ENCODE results near the gene UBN2.
A peak's percentile ranks its signal among the peaks of the same experiment; 100 is the strongest.
"Not testable (repeated sequence)": the region's sequence is repeated elsewhere in the genome, so short reads cannot be mapped to it uniquely, and the experiment has no call there.

The UBN2 gene

DNA sequence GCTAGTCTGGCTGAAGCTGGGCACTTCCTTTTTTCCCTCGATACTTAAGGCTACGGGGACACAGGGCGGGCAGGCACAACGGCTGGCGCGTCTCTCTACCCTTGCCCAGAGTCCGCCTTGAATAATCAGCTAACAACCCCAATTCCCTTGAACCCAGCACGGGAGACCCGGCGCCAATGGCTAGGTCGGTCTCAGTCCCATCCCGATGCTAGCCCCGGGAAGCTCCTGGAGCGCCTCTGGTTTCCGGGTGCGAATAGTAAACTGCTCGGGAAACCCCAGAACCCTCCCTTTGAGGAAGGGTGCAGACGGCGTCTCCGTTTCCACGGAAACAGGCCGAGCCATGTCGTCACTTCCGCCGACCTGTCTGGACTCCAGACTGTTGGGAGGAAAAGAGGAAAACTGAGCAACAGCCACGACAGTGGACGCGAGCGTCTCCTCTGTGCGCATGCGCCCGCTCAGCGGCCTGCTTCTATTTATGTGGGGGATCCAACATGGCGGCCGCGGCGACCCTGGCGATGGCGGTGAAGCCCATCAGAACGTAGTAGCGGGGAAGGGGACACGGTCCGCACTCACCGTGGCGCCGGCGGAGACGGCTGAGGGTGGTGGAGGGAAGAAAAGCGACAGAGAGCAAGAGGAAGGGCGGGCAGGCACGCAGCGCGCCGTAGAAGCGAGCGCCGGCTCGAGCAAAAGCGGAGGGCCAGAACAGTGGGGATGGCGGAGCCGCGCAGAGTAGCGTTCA lies at the start of gene UBN2:
Gene UBN2 (plus strand): TSS at position 464 of the 739 bp plus-strand sequence. CDS start 248 bp downstream, at position 712.
- DNase-seq: peak; percentile 98

GRCh38 chr7:139181404-139181803 lies 49.6 kb upstream of the UBN2 start:
- no peak for DNase-seq

DNA sequence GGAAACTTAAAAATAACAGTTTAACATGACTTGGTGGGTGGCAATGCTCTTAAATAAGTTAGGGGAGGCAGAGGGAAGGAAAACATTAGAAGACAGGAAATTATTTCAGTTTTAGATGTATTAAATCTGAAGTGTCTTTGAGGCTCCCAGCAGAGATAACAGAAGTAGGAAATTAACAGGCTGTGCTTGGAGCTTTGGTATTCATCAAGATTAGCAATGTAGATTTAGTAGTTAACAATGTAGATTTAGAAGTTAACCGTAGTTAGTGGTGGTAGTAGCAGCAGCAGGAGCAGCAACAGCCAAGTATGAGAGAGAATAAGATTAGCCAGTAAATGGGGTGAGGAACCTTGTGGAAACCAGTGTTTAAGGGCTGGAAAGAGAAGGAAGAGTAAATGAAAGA lies 48.7 kb upstream of the UBN2 start:
- no peak for DNase-seq

DNA sequence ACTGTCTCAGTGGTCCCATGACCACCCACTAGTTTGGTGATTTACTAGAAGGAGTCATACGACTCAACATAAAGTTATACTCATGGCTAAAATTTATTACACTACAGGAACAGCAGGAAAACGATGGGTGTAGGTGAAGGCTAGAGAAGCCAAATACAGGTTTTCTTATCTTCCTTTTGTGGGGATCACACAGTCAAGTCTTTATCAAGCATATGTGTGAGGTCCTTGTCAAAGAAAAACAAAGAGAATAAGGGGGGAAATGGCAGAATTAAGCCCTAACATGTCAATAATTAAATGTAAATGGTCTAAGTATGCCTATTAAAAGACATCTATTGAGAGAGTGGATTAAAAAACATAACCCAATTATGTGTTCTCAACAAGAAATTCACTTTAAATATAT lies 47.8 kb upstream of the UBN2 start:
- no peak for DNase-seq

DNA sequence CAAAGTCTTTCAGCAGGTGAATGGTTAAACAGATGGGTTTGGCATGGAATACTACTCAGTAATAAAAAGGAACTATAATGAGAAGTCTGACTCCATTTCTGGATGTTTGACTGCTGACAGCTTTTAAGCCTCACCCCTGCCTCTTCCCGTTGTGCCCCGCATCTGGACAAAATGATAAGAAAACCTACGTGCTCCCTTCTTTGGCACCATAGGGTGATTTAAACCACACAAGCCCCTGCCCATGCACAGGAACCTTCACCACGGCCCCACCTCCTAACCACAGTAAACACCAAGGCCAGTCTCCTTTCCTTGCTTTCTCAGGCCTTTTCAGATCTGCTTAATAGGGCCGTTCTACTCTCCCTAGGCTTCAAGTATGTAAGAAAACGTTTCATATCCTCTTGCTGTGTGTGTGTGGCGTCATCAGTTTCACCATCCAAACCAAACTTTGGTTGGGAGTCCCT lies 47.1 kb upstream of the UBN2 start:
- DNase-seq: no peak

- DNase-seq: no peak
These were observed 44.9 kb upstream of the UBN2 start for GRCh38 chr7:139186146-139186545.

- no peak for DNase-seq
These were observed 41.7 kb upstream of the UBN2 start for GRCh38 chr7:139189357-139189756.

- no peak for DNase-seq
These were observed 38.9 kb upstream of the UBN2 start for GRCh38 chr7:139192014-139192706.

DNA sequence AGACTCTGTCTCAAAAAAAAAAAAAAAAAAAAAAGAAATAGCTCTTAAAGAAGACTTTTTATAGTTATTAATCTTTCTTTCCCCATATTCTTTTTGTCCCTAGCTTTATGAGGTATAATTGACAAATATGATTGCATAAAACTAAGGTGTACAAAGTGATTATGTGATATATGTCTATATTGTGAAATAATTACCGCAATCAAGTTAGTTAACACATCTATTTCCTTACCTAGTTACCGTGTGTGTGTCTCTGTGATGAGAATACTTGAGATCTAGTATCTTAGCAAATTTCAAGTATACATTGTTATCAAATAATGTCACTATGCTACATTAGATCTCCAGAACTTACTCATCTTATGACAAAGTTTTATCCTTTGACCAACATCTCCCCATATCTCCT lies 30.7 kb upstream of the UBN2 start:
- no peak for DNase-seq

- no peak for DNase-seq
These were observed 27.0 kb upstream of the UBN2 start for GRCh38 chr7:139203992-139204391.

- DNase-seq: no peak
These were observed 25.2 kb upstream of the UBN2 start for GRCh38 chr7:139205843-139206242.

GRCh38 chr7:139212133-139212532 lies 18.9 kb upstream of the UBN2 start:
- DNase-seq: no peak

- not testable (repeated sequence) for DNase-seq
These were observed 17.5 kb upstream of the UBN2 start for GRCh38 chr7:139213489-139213888.

DNA sequence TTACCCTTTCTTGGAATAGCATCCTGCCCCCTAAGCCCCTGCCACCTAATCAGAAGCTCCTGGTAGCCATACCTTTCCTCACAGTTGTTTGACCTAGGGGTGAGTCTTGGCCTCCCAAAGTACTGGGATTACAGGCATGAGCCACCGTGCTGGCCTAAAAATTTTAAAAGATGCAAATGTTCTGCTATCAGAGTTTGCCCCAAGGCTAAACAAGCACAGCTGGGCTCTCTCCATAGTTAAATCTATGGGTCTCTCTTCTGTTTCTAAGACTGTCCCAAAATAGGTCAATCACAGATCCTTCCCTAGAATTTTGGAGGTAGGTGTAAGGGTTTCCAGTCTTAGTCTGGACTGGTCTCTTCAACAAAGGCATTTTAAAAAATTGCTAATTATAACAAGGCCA lies 12.9 kb upstream of the UBN2 start:
- no peak for DNase-seq

GRCh38 chr7:139224219-139224618 lies 6.8 kb upstream of the UBN2 start:
- DNase-seq: no peak

DNA sequence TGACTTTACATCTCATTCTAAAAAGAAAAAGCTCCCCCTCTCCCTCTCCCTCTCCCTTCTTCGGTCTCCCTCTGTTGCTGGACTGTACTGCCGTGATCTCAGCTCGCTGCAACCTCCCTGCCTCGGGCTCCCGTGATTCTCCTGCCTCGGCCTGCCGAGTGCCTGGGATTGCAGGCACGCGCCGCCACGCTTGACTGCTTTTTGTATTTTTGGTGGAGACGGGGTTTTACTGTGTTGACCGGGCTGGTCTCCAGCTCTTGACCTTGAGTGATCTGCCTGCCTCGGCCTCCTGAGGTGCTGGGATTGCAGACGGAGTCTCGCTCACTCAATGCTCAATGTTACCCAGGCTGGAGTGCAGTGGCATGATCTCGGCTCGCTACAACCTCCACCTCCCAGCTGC lies 6.2 kb upstream of the UBN2 start:
- not testable (repeated sequence) for DNase-seq

DNA sequence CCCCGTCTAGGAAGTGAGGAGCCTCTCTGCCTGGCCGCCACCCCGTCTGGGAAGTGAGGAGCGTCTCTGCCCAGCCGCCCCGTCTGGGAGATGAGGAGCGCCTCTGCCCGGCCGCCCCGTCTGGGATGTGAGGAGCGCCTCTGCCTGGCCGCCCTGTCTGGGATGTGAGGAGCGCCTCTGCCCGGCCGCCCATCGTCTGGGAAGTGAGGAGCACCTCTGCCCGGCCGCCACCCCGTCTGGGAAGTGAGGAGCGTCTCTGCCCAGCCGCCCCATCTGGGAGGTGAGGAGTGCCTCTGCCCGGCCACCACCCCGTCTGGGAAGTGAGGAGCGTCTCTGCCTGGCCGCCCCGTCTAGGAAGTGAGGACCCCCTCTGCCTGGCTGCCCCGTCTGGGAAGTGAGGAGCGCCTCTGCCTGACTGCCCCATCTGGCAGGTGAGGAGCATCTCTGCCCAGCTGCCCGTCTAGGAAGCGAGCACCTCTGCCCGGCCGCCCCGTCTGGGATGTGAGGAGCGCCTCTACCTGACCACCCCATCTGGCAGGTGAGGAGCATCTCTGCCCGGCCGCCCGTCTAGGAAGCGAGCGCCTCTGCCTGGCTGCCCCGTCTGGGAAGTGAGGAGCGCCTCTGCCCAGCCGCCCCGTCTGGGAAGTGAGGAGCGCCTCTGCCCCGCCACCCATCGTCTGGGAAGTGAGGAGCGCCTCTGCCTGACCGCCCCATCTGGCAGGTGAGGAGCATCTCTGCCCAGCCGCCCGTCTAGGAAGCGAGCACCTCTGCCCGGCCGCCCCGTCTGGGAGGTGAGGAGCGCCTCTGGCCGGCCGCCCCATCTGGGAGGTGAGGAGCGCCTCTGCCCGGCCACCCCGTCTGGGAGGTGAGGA lies 5.5 kb upstream of the UBN2 start:
- not testable (repeated sequence) for DNase-seq

DNA sequence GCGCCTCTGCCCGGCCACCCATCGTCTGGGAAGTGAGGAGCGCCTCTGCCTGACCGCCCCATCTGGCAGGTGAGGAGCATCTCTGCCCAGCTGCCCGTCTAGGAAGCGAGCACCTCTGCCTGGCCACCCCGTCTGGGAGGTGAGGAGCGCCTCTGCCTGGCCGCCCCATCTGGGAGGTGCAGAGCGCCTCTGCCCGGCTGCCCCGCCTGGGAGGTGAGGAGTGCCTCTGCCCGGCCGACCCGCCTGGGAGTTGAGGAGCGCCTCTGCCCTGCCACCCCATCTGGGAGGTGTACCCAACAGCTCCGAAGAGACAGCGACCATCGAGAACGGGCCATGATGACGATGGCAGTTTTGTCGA lies 4.9 kb upstream of the UBN2 start:
- DNase-seq: not testable (repeated sequence)

- DNase-seq: not testable (repeated sequence)
These were observed 4.0 kb upstream of the UBN2 start for GRCh38 chr7:139226988-139227488.

GRCh38 chr7:139230023-139230422 lies 1.0 kb upstream of the UBN2 start:
- no peak for DNase-seq

DNA sequence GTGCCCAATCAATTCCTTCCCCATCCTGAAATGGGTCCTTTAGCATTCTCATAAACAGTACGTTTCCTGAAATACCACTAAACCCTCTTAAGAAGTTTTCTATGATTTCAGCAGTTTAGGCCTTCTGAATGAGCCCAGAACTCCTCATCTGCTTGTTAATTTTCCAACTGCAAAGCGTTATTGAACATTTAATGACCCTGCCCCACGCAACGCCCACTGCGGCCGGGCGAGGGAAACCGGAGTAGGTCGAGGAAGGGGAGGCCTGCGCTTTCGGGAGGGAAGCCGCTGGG lies 608 bp upstream of the UBN2 start:
- no peak for DNase-seq

GRCh38 chr7:139231513-139232376 lies 708 bp downstream of the UBN2 start:
- DNase-seq: peak; percentile 54

DNA sequence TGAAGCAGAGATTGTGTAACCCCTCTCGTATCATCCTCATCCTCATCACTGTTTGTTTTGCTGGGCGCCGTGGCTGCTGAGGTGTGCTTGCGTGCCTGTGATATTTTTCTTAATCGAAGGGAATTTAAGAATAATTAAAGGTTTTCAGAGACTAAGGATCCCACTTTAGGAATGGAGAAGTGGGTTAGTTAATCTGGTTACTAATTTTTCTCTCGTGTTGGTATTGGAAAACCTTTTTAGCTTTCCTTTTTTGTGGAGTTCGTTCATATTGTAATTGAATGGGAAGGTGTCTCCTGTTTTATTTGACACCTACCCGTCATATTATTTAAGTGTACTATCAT lies 1.3 kb downstream of the UBN2 start:
- DNase-seq: no peak

Measured in retina (tissue), 1 donor.